DMS114 treated with DMSO at 0.1 percent for 48 hours (cell line): ENCODE data around the gene RPS10.
A peak's percentile ranks its signal among the peaks of the same experiment; 100 is the strongest.

Experiments used
- DNase-seq: peaks from one replicate; lab custom pipeline; 2025; ENCODE audit not compliant: unreplicated experiment; lab: John Stamatoyannopoulos, UW

Gene RPS10

DNA sequence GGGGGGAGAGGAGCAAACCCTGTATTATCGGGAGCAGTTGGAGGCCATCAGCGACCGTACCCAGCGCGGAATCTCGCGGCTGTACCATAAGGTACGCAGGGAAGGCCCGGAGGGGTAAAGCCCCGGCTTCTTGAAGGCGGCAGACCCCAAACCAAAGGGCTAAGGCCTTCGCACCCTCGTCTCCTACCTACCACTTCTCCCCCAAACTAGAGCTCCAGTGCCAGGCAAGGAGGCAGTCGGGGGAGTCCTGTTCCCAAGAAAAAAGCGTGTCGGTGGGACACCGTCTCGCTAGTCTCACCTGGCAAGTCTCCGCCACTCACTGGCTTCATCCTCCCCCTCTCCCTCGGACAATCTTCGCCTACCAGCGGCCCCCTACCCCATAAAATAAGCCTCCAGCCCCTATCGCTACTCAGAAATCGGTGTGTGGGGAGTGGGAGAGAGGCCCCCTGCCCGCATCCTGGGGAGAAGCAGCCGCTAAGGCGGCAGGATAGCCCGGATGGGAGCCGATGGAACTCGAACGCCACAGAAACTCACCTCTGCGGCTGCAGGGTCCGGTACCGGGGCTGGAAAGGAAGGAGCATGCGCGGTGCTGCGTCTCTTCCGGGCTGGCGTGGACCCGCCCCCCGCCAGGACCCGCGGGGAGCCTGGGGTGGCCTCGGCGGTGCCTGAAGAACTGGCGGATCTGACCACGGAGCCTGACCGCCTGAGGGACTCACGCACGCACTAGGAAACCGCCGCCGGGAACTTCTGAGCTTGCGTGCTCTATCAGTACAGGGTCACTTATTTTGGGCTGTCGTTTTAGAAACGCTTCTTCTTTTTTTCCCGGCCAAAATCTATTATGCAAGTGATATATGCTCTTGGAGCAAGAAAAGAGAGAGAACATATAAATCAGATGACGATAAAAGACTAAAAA is at the start of gene RPS10:
Gene RPS10, minus strand, starts transcription at position 572 of the 913 bp plus-strand sequence. CDS start 848 bp downstream, outside the sequence.
- DNase-seq, result peak; percentile 91

DNA sequence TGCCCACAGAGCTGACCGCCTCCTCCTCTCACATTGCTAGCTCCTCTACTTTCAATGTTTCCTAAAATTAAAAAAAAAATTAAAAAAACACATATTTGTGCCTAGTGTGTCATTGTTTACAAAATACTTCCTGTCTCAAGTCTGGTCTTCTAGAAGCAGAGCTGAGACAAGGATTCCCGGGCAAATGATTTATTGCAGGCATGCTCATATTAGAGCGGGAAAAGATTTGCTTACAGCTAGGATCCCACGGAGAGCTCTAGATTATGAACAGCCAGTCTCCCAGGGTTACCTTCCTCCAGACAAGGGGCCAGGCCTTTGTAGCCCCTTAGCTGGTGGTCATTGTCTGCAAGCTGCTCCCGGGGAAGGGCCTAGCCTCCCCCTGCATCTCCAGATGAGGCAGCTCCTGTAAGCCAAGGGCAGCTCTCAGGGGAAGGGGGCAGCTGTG is 49.4 kb upstream of the RPS10 start:
- no peak for DNase-seq

DNA sequence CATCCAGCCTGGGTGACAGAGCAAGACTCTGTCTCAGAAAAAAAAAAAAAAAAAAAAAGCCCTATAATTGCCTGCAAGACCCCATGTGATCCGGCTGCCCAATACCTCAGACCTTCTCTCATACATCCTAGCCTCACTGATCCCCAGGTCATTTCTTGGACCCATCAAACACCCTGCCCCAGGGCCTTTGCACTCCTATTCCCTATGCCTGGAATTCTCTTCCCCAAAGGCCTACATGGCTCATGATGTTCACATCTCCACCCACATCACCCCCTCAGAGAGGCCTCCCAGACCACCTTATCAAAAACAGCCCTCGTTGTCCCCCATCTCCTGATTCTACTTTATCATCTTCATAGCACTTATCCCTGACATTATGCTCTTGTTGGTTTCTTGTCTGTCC is 48.9 kb upstream of the RPS10 start:
- no peak for DNase-seq

DNA sequence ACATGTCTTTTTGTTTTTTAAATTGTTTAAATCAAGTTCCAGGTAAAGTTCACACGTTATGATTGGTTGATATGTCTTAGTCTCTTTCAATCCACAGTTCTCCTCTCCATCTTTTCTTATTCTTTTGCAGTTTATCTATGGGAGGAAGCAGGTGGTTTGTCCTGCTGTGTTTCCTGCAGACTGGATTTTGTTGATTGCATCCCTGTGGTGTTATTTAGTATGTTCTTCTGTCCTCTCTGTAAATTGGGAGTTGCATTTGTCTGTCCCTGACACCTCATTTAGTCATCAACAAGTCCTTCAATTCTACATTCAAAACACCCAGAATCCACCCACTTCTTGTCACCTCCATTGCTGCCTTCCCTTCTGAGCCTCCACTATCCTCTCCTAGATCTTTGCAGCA is 48.1 kb upstream of the RPS10 start:
- no peak for DNase-seq

DNA sequence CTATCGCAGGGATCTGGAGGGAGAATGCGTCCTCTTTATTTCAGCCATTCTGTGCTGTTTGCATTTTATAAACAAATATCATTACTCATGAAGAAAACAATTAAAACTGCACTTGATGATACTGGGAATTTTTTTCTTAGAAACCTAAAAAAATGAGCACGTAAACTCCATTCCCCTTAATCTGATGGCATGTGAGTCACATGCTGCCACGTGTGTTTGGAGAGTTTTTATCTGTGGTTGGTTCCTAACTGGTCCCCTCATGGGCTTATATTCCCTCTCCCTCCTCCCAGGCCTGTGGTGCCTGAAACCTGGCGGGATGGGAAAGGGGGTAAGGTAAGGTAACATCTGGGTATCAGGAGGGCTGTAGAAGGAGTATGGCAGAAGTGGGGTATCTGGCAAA is 46.6 kb upstream of the RPS10 start:
- DNase-seq, result no peak

DNA sequence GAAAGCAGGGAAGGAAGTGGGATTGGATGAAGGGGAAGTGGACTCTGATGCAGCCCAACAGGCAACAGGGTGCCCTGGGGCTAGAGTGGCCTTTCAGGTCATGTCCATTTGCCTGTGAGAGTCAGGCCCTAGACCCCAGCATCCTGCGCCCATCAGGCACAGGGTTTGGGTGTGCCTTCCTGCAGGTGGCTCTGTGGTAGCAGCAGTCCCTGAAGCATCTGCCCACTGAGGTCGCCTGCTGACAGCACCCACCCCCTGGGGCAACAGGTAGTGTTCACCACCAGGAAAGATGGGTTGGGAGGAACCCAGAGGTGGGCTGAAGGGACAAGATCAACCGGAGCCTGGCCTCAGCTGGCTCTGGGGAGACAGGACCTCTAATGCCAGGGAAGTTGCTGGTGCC is 43.6 kb upstream of the RPS10 start:
- DNase-seq, result no peak

DNA sequence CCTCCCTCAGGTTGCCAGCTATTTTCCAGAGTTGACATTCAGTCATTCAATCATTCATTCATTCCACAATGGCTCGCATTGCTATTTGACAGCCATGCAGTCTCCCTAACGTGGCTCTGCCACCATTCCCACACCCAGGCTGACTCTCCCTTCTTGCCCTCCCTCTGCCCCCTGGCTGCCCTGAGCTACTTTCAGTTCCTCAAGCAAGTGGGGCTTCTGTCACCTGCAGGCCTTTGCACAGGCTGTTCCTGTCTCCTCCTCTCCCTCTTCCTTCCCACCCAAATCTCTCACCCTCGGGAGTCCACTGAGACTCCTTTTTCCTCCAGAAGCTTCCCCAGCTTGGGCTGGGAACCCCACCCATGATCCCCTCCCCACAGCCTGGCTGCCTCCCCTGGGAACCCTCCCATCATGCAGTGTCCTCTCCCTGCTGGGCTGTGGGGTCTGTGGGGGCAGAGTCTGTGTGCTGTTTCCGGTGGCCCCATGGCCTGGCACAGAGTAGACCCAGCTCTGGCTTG is 42.6 kb upstream of the RPS10 start:
- no peak for DNase-seq

DNA sequence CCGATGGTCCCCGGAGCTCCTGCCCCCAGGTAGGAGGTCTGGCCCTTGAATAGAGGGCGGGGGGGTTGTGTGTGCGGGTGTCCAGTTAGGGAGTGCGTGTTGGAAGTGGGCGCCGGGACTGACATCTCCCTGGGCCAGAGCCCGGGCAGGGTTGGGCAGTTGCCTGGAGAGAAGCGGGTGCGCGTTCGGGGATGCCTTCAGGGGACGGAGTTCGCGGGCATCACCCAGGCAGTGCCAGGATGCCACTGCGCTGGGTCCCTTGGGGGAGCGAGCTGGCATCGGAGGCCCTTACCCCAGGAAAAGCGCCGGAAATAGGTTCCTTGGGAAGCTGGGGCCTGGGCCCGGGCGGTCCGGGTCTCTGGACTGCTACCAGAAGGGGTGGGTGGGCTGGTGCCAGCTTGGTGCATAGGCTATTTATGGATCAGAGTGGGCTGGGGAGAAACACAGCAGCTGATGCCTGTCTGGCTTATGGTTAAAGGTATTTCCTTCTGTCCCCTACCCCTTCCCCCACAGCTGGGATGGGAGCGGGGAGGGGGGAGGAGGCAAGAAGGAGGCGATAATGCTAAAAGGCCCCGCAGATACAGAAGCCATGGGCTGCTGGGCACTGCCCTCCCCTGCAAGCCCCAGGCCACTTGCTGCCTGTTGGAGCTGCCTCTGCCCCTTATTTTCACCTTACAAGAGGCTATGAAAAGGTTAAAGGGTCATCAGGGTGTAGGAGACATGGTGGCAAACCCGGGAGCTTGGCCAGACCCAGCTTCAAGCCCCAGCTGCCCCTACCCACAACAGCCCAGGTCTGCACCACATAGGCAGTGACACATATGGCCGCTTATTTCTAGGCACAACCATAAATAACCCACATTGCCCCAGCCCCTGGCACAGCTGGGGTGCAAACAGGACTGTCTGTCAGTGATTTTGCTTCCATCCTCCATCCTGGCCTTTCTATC is 40.6 kb upstream of the RPS10 start:
- DNase-seq, result no peak

DNA sequence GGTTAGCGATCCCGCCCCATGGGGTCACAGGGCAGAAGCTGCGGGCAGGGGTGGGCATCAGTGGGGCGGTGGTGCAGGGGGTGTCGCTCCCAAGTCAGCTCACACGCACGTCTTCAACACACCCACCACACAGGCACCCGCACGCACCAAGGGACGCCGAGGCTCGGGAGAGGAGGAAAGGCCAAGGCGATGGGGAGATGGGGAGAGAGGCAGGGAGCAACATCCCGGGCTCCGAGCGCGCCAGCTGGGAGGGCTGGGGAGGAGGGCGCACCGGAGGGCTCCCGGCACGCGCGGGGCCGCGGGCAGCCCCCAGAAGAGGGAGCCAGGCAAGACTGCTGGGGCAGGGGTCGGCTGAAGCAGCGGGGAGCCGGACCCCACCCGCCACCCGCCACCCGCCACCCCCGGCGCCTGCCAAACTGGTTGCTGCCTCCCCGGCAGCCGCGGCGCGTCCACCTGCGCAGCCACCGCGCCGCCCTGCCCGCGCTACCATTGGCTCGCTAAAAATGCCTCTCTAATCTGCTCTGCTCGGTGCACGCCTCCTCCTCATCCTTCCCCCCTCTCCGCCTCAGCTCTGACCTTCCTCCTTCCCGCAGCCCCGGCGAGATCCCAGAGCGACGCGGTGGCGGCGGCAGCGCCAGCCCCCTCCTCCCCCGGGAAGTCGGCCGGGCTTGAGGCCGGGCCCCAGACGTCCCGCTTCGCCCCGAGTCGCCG is 39.8 kb upstream of the RPS10 start, which contains the start of gene PACSIN1:
Gene PACSIN1, plus strand, starts transcription at position 546 of the 711 bp plus-strand sequence. CDS start 60,230 bp downstream, outside the sequence.
- DNase-seq, result no peak

DNA sequence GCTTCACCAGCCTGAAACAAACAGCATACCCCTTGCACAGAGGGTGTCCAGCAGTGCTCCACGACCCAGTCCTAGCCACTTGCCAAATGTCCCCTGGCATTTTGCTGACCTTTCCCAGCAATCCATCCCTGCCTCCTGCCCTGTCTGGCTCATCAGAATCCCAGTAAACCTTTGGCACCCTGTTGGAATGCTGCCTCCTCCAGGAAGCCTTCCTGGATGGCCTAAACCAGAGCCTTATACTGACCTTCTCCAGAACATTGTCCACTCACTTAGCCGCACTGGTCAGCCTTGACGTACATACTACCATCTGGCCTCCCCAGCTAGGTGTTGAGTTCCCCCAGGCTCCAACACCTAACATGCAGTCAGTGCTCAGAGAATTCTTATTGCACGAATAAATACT is 38.0 kb upstream of the RPS10 start:
- no peak for DNase-seq

DNA sequence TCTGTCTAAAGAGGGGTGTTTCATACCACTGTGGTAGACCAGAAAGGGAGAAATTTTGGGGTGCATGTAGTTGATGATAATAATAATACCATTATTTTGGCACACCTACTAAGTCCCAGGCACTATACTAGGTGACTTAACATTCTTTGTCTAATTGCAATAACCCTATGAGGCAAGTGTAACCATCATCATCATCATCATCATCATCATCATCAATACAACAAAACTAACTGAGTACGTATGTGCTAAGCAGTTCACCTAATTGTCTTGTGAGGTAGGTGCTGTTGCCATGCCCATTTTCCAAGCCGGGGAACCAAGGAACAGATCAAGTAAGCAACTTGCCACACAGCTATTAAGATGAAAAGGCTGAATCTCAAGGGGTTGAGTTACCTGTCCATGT is 37.4 kb upstream of the RPS10 start:
- no peak for DNase-seq

DNA sequence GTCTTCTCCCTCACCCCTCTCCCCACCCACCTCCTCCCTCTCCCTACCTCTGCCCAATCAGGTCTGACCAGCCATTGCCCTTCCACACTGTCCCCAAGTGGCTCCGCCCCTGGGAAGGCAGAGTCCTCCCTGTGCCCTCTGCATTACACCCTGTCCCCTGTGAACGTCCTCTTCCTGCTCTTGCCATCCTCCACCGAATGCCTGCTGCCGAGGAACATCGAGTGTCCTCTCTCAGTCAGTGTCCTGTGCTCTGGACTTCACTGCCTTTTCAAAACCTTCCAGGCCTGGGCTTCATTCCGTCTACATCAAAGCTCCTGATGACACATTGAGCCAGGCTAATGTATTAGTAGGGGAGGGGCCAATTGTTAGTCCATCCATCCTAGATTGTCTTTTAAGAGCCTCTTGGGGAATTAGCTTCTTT is 36.7 kb upstream of the RPS10 start:
- peak; percentile 30 for DNase-seq

DNA sequence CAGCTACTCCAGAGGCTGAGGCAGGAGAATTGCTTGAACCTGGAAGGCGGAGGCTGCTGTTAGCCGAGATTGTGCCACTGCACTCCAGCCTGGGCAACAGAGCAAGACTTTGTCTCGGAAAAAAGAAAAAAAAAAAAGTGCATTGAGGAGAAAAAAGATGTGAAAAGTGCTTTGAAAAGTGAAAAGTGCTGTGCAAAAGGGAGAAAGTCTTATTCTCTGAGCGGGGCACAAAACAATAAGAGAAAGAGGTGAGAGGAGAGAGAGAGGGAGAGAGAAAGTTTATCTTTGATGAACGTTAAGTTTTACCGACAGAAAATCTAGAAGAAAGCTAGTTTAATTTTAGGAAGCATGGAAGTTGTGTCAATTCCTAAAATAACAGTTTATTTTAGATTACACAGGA is 36.1 kb upstream of the RPS10 start:
- DNase-seq, result no peak

DNA sequence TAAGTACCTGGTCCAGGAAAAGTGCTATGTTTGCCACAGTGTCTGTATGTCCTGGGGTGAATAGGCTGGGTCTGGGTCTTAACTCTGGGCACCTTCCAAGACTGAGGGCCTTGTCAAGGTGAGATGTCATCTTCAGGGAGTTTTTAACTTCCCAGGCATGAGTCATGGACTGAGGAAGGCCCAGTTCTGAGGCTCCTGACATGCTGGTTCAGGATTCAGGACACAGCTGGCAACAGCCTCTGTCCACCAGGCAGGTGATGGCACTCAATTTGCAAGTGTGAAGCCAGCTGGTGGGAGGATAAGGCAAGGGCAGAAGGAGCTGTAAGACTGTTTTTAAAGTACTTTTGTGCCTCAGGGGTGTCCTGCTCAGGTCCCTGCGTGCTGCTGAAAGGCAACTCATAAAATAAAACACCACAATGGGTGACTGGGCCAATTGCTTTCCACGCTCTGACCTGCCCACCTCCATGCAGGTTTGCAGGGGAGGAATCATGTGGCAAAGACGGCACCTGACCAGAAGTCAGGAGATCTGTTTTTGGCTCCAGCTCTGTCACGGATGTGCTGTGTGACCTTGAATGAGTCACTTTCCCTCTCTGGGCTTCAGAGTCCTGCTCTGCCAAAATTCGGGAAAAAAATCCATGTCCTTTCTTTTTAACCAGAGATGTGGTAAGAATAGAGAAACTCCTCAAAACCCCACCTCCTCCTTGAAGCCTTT is 35.1 kb upstream of the RPS10 start:
- no peak for DNase-seq

DNA sequence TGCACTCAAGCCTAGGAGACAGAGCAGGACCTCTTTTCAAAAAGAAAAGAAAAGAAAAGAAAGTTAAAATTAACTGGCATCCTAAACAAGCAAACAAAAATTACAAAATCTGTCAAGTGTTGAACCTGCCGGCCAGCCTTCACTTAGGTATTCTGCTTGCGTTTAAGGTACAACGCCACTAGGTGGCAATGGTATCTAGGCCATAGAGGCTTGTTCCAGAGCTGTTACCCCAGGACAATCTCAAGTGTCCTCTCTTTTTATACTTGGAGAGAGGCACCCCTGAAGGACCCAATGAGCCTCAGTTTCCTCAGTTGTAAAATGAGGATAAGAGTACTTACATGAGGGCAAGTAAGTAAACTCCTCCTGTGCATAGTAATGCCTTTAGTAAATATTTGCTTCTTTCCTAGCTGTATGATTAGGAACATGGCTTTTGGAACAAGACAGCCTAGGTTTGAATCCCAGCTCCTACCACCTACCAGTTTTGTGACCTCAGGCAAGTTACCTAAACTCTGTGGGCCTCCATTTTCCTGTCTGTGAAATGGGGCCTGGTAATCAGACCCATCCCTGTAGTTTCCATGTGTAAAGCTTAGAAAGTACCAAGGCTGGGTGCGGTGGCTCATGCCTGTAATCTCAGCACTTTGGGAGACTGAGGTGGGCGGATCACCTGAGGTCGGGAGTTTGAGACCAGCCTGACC is 34.2 kb upstream of the RPS10 start:
- peak; percentile 49 for DNase-seq

DNA sequence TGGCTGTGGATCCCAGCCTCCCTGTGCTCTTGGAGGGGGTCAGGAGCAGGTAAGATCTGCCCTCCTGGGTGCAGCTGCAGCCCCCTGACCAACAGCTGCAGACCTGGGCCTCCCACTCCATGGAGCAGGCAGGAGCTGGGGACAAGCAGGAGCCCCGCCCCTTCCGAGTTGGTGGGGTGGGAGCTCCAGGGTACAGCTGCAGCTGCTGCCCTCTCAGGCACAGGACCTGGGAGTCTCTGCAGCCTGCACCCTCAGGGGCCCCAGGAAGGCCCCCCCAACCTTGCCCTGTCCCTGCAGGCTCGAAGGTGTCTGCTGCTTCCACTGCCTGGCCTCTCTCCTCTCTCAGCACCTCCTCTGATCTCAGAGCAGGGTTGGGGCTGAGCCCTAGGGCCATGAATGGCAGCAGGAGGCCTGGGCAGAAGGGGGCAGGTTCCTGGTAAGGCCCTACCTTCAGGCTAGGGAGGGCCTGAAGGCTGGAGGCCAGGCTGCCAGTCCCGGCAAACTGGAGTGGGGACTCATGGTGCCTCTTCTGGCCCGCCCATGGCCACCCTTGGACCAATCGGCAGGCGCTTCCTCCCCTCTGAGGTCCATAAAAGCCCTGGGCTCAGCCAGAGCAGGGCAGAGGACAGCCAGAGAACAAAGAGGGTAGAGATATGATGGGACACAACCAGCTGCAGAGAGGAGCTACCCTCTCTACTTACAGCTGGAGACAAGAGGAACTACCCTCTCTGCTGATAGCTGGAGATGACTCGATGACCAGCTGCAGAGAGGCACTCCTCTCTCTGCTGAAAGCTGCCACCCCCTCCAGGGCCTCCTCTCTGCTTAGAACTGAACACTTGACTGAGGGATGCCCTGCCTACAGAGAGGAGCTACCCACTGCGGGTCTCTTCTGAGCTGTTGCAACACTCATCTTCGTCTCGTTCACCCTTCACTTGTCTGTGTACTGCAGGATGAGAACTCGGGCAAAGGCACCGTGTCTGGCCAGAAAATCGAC is 32.2 kb upstream of the RPS10 start:
- no peak for DNase-seq

DNA sequence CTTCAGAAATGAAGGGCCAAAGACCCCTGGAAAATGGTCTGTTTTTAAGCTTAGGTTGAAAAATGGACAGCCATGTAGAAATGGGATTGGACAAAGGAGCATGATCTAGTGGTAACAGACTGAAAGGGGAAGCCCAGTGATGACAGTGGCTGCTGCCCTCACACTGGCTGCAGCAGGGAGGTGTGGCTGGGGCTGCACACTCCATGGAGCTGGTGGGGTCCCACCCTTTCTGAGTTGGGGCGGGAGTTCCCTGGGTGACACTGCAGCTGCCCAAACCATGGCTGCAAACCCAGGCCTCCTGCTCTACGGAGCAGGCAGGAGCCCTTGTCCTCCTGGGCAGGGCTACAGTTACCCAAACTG is 31.5 kb upstream of the RPS10 start:
- DNase-seq, result no peak

DNA sequence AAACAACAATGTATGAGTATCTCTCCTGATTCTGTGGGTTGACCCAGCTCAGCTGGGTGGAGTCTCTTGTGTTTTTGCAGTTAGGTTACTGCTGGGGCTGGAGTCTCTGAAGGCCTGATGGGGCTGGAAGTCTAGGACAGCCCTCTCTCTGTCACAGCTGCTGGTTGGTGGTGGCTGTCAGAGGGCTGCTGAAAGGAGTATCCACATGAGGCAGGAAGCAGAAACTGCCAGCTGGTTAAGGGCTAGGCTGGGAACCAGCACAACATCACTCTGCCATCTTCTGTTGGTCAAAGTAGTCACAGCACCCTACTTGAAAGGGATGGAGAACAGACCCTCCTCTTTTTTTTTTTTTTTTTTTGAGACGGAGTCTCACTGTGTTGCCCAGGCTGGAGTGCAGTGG is 30.0 kb upstream of the RPS10 start:
- no peak for DNase-seq
